ENCODE measurements around the gene TERB1.

DNA sequence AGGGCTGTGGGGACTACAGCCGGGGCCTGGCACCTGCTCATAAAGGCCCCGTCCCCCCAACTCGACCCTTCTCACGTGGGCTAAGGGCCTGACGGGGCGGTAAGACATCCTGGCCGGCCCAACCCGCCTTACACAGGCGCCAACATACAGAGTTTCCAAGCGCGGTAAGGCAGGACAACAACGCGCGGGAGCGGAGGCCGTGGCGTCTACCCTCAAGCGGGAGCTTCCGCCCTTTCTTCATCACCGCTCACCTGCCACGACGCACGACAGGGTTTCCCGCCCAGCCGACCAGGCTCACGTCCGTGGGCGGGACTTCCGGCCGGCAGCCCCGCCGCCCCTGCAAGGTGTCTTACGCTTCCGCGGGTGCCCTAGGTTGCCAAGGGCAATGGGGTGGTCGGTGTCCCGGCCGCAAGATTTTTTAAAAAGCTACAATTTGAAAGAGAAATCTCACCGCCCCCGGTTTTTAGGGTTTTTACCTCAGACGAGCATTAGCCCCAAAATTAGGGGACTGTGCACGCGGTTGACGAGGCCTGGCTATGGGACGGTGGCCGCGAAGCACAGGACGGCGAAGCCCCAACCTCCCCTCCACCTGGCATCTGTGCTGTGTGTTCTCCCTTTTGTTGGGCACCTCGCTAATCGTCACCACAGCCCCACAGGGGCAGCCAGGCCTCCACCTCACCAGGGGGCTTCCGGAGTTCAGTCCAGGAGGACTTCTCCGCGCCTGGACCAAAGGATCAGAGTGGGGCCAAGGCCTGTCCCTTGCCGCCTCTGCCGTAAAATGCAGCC, at the start of gene TERB1:
- no peak for TF ChIP-seq TCF7L2 (IDR thresholded peaks at IDR 0.05; ENCODE audit: low read depth, low read length)
- TF ChIP-seq KLF9 (CRISPR knock-in tag; IDR thresholded peaks at IDR 0.05; ENCODE audit: low read depth) = no peak
- TF ChIP-seq, protein P1, sequence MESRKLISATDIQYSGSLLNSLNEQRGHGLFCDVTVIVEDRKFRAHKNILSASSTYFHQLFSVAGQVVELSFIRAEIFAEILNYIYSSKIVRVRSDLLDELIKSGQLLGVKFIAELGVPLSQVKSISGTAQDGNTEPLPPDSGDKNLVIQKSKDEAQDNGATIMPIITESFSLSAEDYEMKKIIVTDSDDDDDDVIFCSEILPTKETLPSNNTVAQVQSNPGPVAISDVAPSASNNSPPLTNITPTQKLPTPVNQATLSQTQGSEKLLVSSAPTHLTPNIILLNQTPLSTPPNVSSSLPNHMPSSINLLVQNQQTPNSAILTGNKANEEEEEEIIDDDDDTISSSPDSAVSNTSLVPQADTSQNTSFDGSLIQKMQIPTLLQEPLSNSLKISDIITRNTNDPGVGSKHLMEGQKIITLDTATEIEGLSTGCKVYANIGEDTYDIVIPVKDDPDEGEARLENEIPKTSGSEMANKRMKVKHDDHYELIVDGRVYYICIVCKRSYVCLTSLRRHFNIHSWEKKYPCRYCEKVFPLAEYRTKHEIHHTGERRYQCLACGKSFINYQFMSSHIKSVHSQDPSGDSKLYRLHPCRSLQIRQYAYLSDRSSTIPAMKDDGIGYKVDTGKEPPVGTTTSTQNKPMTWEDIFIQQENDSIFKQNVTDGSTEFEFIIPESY (CRISPR knock-in tag; IDR thresholded peaks at IDR 0.05) = 0 out of 2 replicates have a peak, but pooled peaks have one; percentile 12
- TF ChIP-seq, protein P2, sequence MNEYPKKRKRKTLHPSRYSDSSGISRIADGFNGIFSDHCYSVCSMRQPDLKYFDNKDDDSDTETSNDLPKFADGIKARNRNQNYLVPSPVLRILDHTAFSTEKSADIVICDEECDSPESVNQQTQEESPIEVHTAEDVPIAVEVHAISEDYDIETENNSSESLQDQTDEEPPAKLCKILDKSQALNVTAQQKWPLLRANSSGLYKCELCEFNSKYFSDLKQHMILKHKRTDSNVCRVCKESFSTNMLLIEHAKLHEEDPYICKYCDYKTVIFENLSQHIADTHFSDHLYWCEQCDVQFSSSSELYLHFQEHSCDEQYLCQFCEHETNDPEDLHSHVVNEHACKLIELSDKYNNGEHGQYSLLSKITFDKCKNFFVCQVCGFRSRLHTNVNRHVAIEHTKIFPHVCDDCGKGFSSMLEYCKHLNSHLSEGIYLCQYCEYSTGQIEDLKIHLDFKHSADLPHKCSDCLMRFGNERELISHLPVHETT (CRISPR knock-in tag; conservative IDR thresholded peaks at IDR 0.05) = no peak
- TF ChIP-seq, protein P3, sequence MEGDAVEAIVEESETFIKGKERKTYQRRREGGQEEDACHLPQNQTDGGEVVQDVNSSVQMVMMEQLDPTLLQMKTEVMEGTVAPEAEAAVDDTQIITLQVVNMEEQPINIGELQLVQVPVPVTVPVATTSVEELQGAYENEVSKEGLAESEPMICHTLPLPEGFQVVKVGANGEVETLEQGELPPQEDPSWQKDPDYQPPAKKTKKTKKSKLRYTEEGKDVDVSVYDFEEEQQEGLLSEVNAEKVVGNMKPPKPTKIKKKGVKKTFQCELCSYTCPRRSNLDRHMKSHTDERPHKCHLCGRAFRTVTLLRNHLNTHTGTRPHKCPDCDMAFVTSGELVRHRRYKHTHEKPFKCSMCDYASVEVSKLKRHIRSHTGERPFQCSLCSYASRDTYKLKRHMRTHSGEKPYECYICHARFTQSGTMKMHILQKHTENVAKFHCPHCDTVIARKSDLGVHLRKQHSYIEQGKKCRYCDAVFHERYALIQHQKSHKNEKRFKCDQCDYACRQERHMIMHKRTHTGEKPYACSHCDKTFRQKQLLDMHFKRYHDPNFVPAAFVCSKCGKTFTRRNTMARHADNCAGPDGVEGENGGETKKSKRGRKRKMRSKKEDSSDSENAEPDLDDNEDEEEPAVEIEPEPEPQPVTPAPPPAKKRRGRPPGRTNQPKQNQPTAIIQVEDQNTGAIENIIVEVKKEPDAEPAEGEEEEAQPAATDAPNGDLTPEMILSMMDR (CRISPR knock-in tag; IDR thresholded peaks at IDR 0.05) = no peak
- TF ChIP-seq RBFOX2 (IDR thresholded peaks at IDR 0.05; ENCODE audit: low read depth, low read length) = peak; percentile 42; the same call in 1 of the 2 replicates
- TF ChIP-seq PCBP2 (optimal IDR thresholded peaks at IDR 0.05; ENCODE audit: low read depth, low read length, poor library complexity, severe bottlenecking) = no peak
